Calu3 (cell line): ENCODE data around the gene RTTN. TPM values are rescaled to one million over a fixed set of nuclear protein-coding genes. Genes with fewer than 3 reads are reported as not detected.

Experiments
- BruUV-seq: library from RNA; stranded (reverse); fragments of 400-500 nt; replicated peaks from 2 replicates; lab custom pipeline; 2021; lab: Mats Ljungman, UMichigan
- CTCF ChIA-PET: fragments of 300-600 bp; sonication (Branson Sonifier 250); formaldehyde crosslinking; loops from one replicate; lab custom pipeline; 2022; ENCODE audit warnings: antibody characterized with exemption; lab: Charles Lee
- DNase-seq: peaks from one replicate; pipeline ENCODE4 v3.0.0; 2022
- H3K27ac Mint-ChIP-seq: one replicate; pipeline ENCODE4 v1.8.0; 2022; ENCODE audit warnings: mixed read lengths; ENCODE audit not compliant: unreplicated experiment
- H3K27me3 Mint-ChIP-seq: one replicate; pipeline ENCODE4 v1.8.0; 2022; ENCODE audit warnings: mixed read lengths; ENCODE audit not compliant: unreplicated experiment
- H3K36me3 Mint-ChIP-seq: one replicate; pipeline ENCODE4 v1.8.0; 2022; ENCODE audit warnings: mild to moderate bottlenecking, moderate library complexity, mixed read lengths; ENCODE audit not compliant: insufficient read depth, unreplicated experiment
- H3K4me1 Mint-ChIP-seq: one replicate; pipeline ENCODE4 v1.8.0; 2022; ENCODE audit warnings: mild to moderate bottlenecking, low read depth, mixed read lengths; ENCODE audit not compliant: unreplicated experiment
- H3K4me3 Mint-ChIP-seq: one replicate; pipeline ENCODE4 v1.8.0; 2022; ENCODE audit warnings: mild to moderate bottlenecking, low read depth, moderate library complexity, mixed read lengths; ENCODE audit not compliant: unreplicated experiment
- H3K9me3 Mint-ChIP-seq: one replicate; pipeline ENCODE4 v1.8.0; 2022; ENCODE audit warnings: low read depth, mixed read lengths; ENCODE audit not compliant: unreplicated experiment
- intact Hi-C: fragments of 100-400 bp; cut with micrococcal nuclease; formaldehyde crosslinking; loops from one replicate; pipeline ENCODE4 v1.10.0; 2022; ENCODE audit not compliant: unreplicated experiment
- total RNA-seq: library from RNA; stranded (reverse); gene quantifications from 2 replicates; pipeline ENCODE4 v1.2.3, GENCODE V29; 2022
- TF ChIP-seq, protein P1 (sequence below): fragments of 200-600 bp; IDR thresholded peaks from one replicate; pipeline ENCODE4 v1.8.0; 2022; ENCODE audit warnings: antibody characterized with exemption; ENCODE audit not compliant: unreplicated experiment

Gene RTTN
- total RNA-seq, 1 experiment from 2014 or later, result 22.7 TPM

DNA sequence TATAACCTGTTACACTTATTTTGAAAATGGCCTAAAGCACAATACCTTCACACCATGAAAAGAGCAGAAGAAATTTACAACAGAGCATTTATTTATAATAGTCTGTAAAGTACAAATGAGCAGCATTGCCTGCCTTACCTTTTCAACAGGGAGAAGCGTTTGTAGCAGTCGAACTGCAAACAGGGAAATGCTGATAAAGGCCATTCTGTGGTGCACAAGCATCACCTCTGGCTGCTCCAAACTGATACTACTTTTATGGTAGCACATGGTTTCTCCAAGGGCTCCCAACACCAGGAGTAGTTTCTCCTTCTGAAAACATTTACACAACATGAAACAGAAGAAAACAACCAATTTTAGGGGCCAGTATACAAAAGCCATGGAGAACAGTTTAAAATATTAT lies 28.9 kb downstream of the RTTN start:
- intact Hi-C loops, result no loop called here
- no peak overlapping the region for H3K27ac Mint-ChIP-seq
- BruUV-seq, result no TSS peak
- CTCF ChIA-PET, result no interaction called here
- no peak overlapping the region for H3K4me3 Mint-ChIP-seq
- H3K9me3 Mint-ChIP-seq, result no peaks in the 10 kb centered on the region
- TF ChIP-seq, protein P1, sequence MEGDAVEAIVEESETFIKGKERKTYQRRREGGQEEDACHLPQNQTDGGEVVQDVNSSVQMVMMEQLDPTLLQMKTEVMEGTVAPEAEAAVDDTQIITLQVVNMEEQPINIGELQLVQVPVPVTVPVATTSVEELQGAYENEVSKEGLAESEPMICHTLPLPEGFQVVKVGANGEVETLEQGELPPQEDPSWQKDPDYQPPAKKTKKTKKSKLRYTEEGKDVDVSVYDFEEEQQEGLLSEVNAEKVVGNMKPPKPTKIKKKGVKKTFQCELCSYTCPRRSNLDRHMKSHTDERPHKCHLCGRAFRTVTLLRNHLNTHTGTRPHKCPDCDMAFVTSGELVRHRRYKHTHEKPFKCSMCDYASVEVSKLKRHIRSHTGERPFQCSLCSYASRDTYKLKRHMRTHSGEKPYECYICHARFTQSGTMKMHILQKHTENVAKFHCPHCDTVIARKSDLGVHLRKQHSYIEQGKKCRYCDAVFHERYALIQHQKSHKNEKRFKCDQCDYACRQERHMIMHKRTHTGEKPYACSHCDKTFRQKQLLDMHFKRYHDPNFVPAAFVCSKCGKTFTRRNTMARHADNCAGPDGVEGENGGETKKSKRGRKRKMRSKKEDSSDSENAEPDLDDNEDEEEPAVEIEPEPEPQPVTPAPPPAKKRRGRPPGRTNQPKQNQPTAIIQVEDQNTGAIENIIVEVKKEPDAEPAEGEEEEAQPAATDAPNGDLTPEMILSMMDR, result no peak
- H3K36me3 Mint-ChIP-seq, result no peaks in the 10 kb centered on the region
- H3K4me1 Mint-ChIP-seq, result peaks cover 18% of the 10 kb centered on the region
- DNase-seq, result no peak
- no peaks in the 10 kb centered on the region for H3K27me3 Mint-ChIP-seq

DNA sequence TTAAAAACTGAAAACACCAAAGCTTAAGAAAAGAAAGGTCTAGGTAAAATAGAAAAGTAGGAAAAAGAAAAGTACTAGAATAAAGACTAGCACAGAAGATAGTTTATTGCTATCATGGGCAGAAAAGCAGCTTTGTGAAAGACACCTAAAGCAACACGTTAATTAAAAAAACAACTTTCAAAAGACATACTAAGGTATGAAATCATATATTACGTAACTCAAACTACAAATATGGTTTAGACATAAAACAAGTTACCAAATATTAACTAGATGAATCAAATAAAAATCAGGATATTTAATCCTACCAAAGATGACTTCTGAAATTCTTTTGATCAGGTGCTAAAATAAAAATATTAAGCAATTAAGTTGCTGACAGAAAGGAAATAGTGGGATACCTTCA lies 30.3 kb downstream of the RTTN start:
- H3K36me3 Mint-ChIP-seq, result no peaks in the 10 kb centered on the region
- no TSS peak for BruUV-seq
- TF ChIP-seq, protein P1, result no peak

DNA sequence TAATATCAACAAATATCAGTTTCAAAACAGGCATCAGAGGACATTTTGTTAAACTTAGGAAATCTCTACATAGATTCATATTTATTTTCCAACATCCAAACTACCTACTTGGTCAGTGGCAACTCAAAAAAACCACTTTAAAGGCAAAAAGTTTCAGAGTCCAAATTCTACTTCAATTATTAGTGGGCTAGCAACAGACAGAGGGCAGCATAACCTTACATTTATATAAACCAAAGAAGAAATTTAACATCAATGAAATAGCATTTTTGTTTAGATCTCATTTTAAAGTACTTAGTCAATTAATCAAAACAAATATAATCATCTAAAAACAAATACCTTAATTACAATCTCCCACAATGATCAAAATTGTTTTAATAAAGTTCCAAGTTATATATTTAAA lies 33.3 kb downstream of the RTTN start:
- CTCF ChIA-PET, result interaction anchor here (1.7 kb wide), 1 partner anchor 24 kb away, joined by 6 read pairs; no protein-coding TSS in a partner anchor
- Mint-ChIP-seq H3K9me3 (no peaks in the 10 kb centered on the region), H3K4me1 (peaks cover 20% of the 10 kb centered on the region), H3K36me3 (no peaks in the 10 kb centered on the region), H3K4me3 (no peak overlapping the region), H3K27ac (no peak overlapping the region), H3K27me3 (no peaks in the 10 kb centered on the region)
- no peak for DNase-seq
- BruUV-seq, result no TSS peak
- TF ChIP-seq, protein P1, result peak; percentile 30
- intact Hi-C loops, result loop anchor here (1.0 kb wide), 1 partner anchor 278 kb away; no protein-coding TSS in a partner anchor

More for the DNA sequence above, 30.3 kb downstream of the RTTN start:
- Mint-ChIP-seq H3K27ac (no peak overlapping the region), H3K4me1 (peaks cover 12% of the 10 kb centered on the region), H3K9me3 (no peaks in the 10 kb centered on the region), H3K4me3 (no peak overlapping the region), H3K27me3 (no peaks in the 10 kb centered on the region)
- intact Hi-C loops, result no loop called here
- DNase-seq, result no peak
- CTCF ChIA-PET, result no interaction called here

DNA sequence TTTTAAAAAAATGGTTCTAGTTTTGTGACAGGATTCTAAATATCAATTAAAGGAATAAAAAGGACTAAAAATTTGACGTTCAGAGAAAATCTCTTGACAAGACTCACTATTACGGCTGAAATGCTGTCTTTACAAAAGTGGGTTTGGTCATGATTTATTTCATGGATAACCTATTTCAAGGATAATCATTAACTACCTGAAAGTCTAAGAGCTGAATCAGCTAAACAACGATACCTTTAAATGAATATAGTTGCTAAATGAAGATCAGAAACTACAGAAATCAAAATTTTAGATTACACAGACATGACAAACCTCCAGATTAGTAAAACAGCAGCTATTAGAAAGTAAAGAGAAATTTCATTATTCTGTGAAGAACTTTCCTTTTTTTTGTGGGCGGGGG lies 35.7 kb downstream of the RTTN start:
- Mint-ChIP-seq H3K9me3 (no peaks in the 10 kb centered on the region), H3K36me3 (no peaks in the 10 kb centered on the region), H3K27ac (no peak overlapping the region), H3K4me3 (no peak overlapping the region), H3K4me1 (peaks cover 20% of the 10 kb centered on the region), H3K27me3 (no peaks in the 10 kb centered on the region)
- BruUV-seq, result no TSS peak
- intact Hi-C loops, result no loop called here
- CTCF ChIA-PET, result interaction anchor here (0.7 to 0.9 kb wide), 2 partner anchors 26 to 285 kb away, joined by 4 to 7 read pairs; no protein-coding TSS in a partner anchor
- TF ChIP-seq, protein P1, result no peak
- no peak for DNase-seq
